LNCAP (cell line): ENCODE data around the gene SUDS3.

Experiments used
- TF ChIP-seq, protein P1 (sequence below): fragments of 450-650 bp; IDR thresholded peaks from 2 replicates; pipeline ENCODE4 v1.5.1; 2017; ENCODE audit warnings: mild to moderate bottlenecking

Gene SUDS3

DNA sequence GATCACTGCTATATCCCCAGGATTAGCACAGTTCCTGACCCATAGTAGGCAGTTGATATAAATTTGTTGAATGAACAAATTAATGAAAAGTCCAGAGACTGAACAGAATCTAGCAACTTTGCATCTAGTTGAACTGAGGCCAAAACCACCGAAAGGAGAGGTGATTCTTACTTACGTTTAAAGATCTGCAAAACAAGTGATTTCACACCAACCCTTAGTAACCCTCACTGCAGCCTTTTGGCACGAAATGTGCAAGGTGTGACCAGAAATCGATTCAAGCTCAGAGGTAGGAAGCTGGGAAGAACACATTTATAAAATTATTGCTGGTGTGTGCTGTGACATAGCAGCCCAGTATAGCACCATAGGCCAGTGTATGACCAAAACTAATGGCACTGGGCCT lies 70.8 kb downstream of the SUDS3 start:
- TF ChIP-seq, protein P1, sequence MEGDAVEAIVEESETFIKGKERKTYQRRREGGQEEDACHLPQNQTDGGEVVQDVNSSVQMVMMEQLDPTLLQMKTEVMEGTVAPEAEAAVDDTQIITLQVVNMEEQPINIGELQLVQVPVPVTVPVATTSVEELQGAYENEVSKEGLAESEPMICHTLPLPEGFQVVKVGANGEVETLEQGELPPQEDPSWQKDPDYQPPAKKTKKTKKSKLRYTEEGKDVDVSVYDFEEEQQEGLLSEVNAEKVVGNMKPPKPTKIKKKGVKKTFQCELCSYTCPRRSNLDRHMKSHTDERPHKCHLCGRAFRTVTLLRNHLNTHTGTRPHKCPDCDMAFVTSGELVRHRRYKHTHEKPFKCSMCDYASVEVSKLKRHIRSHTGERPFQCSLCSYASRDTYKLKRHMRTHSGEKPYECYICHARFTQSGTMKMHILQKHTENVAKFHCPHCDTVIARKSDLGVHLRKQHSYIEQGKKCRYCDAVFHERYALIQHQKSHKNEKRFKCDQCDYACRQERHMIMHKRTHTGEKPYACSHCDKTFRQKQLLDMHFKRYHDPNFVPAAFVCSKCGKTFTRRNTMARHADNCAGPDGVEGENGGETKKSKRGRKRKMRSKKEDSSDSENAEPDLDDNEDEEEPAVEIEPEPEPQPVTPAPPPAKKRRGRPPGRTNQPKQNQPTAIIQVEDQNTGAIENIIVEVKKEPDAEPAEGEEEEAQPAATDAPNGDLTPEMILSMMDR: no peak

DNA sequence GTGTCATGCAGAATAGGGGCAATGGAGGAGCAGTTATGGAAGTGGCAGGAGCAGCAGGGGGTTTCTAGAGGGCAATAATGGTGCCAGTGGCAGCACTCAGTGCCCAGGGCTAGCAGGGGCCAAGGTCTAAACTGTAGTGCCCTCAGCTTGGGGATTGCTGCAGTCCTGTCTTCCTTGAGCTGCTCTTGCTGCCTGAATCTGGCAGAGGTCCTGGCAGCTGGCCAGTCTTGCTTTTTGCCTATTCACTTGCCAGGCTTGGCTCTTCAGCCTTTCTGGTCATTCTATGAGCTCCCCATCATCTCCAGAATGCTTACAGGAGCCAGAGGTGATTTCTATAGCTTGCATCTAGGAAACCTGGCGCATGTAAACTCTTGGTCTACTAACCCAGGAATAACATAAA lies 72.0 kb downstream of the SUDS3 start:
- TF ChIP-seq, protein P1: no peak

DNA sequence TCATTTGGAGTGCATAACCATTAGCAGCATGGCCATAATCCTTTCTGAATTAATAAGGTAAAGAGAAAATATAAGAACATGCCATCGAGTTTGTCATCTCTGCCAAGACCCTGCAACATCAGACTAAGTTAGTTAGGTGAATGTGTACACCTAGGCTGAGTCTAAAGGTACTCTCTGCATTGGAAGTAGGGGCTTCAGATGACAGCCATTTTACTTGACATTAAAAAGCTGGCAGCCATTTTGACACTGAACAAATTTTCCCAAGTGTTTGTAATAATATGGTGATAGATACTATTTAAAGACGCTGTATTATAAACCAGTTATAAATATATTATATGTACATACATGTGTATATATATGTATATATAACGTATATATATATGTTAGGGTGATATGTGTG lies 79.0 kb downstream of the SUDS3 start:
- TF ChIP-seq, protein P1: no peak

DNA sequence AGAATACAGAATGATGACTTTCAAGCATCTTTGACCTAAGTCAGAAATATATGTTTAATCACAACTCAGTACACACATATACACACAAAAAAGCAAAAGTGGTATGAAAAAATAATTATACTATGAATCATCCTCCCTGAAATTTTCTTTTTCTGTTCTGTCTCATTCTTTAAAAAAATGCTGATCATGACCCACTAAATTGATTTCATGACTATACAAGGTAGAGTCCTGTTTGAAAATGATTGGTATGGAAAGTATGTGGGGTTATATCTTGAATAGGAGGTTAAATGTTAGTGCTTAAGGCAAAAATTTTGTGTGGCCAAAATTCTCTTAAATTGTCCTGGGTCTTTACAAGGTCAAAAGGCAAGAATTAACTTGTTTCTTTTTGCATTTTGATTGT lies 80.4 kb downstream of the SUDS3 start:
- TF ChIP-seq, protein P1: no peak

DNA sequence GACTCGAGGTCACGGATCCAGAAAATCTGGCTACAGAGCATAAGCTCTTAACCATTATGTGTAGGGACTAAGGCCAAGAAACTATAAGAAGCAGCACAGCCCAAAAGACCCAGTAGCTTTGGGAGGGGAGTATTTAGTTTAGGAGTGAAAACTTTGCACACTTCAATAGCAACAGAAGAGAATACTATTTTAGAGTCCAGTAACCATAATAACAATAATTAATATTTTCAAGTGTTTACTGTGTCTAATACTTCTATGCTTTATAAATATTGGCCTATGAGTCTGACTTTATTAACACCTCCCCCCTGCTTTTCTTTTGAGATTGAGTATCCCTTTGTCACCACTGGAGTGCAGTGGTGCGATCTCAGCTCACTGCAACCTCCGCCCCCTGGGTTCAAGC lies 82.8 kb downstream of the SUDS3 start:
- TF ChIP-seq, protein P1: no peak

DNA sequence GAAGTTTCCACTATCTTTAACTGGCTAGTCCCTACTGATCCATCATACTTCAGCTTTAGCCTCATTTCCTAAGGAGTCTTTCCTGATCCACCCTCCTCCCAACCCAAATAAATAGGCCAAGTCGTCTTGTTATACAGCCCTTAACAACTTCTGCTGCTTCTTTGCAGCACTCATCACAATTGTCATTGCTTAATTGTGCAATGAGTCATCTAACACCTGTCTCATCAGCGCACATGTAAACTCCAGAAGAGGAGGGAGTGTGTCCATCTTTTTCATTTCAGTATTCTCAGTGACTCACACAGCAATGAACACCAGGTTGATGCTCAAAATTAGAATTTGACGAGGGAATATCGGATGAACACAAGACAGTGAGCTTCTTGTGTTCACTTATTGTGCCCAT lies 87.3 kb downstream of the SUDS3 start:
- TF ChIP-seq, protein P1: no peak

DNA sequence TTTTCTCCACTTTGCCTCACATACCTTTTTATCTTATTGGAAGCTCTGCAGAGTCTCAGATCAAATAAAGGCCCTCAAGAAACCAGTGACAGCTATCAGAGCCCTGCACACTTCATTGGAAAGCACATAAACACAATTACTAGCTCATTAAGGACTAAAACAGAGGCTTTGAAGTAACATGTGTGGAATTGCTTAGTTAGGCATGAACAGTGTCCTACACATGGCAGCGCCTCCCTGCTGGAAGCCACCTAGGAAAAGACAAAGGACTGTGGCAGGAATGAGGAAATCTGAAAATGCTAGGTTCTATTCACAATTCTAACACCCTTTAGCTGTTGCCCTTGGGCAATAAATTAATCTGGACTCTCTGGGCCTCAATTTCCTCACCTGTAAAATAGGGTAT lies 89.4 kb downstream of the SUDS3 start:
- TF ChIP-seq, protein P1: no peak
